Cortex of kidney (tissue), 1 donor: Measurements from ENCODE around the gene TGFBR2.

Experiments
- DNase-seq: peaks from one replicate; lab custom pipeline; 2025; lab: John Stamatoyannopoulos, UW

TGFBR2 gene

GRCh38 chr3:30675006-30675405 lies 68.6 kb downstream of the TGFBR2 start:
- DNase-seq, result no peak

GRCh38 chr3:30675774-30676173 lies 69.4 kb downstream of the TGFBR2 start:
- no peak for DNase-seq

GRCh38 chr3:30676424-30677346 lies 70.3 kb downstream of the TGFBR2 start:
- DNase-seq, result no peak

GRCh38 chr3:30677347-30677685 lies 70.9 kb downstream of the TGFBR2 start:
- no peak for DNase-seq

GRCh38 chr3:30679045-30679444 lies 72.6 kb downstream of the TGFBR2 start:
- no peak for DNase-seq

- DNase-seq, result no peak
These were observed 74.6 kb downstream of the TGFBR2 start for GRCh38 chr3:30680789-30681648.

GRCh38 chr3:30681649-30682211 lies 75.3 kb downstream of the TGFBR2 start:
- no peak for DNase-seq

- DNase-seq, result no peak
These were observed 76.2 kb downstream of the TGFBR2 start for GRCh38 chr3:30682434-30683155.

GRCh38 chr3:30683769-30684168 lies 77.4 kb downstream of the TGFBR2 start:
- no peak for DNase-seq

GRCh38 chr3:30684356-30684755 lies 78.0 kb downstream of the TGFBR2 start:
- DNase-seq, result no peak

GRCh38 chr3:30685267-30685667 lies 78.9 kb downstream of the TGFBR2 start:
- DNase-seq, result no peak

- no peak for DNase-seq
These were observed 79.8 kb downstream of the TGFBR2 start for GRCh38 chr3:30686176-30686575.

GRCh38 chr3:30686799-30687198 lies 80.4 kb downstream of the TGFBR2 start:
- DNase-seq, result no peak

GRCh38 chr3:30687930-30688570 lies 81.6 kb downstream of the TGFBR2 start:
- DNase-seq, result no peak

- DNase-seq, result no peak
These were observed 82.6 kb downstream of the TGFBR2 start for GRCh38 chr3:30688776-30689641.

- DNase-seq, result no peak
These were observed 83.8 kb downstream of the TGFBR2 start for GRCh38 chr3:30690199-30690598.

GRCh38 chr3:30691249-30691880 lies 85.0 kb downstream of the TGFBR2 start:
- peak; percentile 5 for DNase-seq

GRCh38 chr3:30691944-30692343 lies 85.5 kb downstream of the TGFBR2 start:
- no peak for DNase-seq

- DNase-seq, result no peak
These were observed 86.2 kb downstream of the TGFBR2 start for GRCh38 chr3:30692498-30693130.
